Activated CD8-positive, alpha-beta T cell treated with anti-CD3 and anti-CD28 coated beads for 36 hours (primary cell): ENCODE results near the gene CAPZA1. TPM values are rescaled to one million over a fixed set of nuclear protein-coding genes. Genes with fewer than 3 reads are reported as not detected.

Experiments
- ATAC-seq: fragments of 200-7000 bp; cut with Tn5 transposase; one replicate; pipeline ENCODE4 v1.10.0; 2021; ENCODE audit warnings: mild to moderate bottlenecking, moderate library complexity
- CTCF ChIA-PET: fragments of 350-600 bp; sonication (Branson Sonifier 250); formaldehyde crosslinking; loops from one replicate; lab custom pipeline; 2021; ENCODE audit warnings: antibody characterized with exemption; lab: Charles Lee
- POLR2A ChIA-PET: fragments of 350-600 bp; sonication (Branson Sonifier 250); formaldehyde crosslinking; loops from one replicate; lab custom pipeline; 2021; ENCODE audit warnings: antibody characterized with exemption; lab: Charles Lee
- DNase-seq: peaks from one replicate; pipeline ENCODE4 v3.0.0-alpha.2; 2020
- H3K27ac Mint-ChIP-seq: one replicate; pipeline ENCODE4 v1.8.0; 2021; ENCODE audit warnings: mild to moderate bottlenecking, mixed read lengths
- H3K27me3 Mint-ChIP-seq: one replicate; pipeline ENCODE4 v1.8.0; 2021; ENCODE audit warnings: mixed read lengths
- H3K36me3 Mint-ChIP-seq: one replicate; pipeline ENCODE4 v1.8.0; 2021; ENCODE audit warnings: low read depth, mixed read lengths
- H3K4me1 Mint-ChIP-seq: one replicate; pipeline ENCODE4 v1.8.0; 2021; ENCODE audit warnings: low read depth, mixed read lengths
- H3K4me3 Mint-ChIP-seq: one replicate; pipeline ENCODE4 v1.8.0; 2021; ENCODE audit warnings: mild to moderate bottlenecking, moderate library complexity, mixed read lengths
- H3K9me3 Mint-ChIP-seq: one replicate; pipeline ENCODE4 v1.8.0; 2021; ENCODE audit warnings: mixed read lengths
- CTCF ChIP-seq: fragments of 200-600 bp; IDR thresholded peaks from one replicate; pipeline ENCODE4 v1.8.0; 2022; ENCODE audit warnings: antibody characterized with exemption, mild to moderate bottlenecking
- intact Hi-C: fragments of 100-400 bp; cut with micrococcal nuclease; formaldehyde crosslinking; loops from one replicate; pipeline ENCODE4 v1.10.0; 2022
- total RNA-seq, 2 experiments: library from RNA; stranded (reverse); gene quantifications; one replicate each; pipeline ENCODE4 v1.2.3, GENCODE V29; 2021

The CAPZA1 gene
- total RNA-seq, 2 experiments from 2014 or later: 220 to 230 TPM

- peaks cover 50% of the 10 kb centered on the region for H3K36me3 Mint-ChIP-seq
- no peak for ATAC-seq
- ChIA-PET POLR2A (interaction anchor here (1.5 to 4.9 kb wide), 2 partner anchors 15 to 25 kb away, joined by 4 to 29 read pairs; partner anchors contain the start of genes CAPZA1 and ST7L), CTCF (no interaction called here)
- no peaks in the 10 kb centered on the region for H3K27me3 Mint-ChIP-seq
- intact Hi-C loops: no loop called here
- H3K9me3 Mint-ChIP-seq: no peaks in the 10 kb centered on the region
- H3K4me3 Mint-ChIP-seq: no peak overlapping the region
- peaks cover 69% of the 10 kb centered on the region for H3K4me1 Mint-ChIP-seq
- TF ChIP-seq CTCF: no peak
- DNase-seq: no peak
- no peak overlapping the region for H3K27ac Mint-ChIP-seq
Measured at GRCh38 chr1:112634367-112634766, 14.7 kb downstream of the CAPZA1 start.

- H3K27ac Mint-ChIP-seq: peak overlapping the region; percentile 52
- ATAC-seq: no peak
- H3K27me3 Mint-ChIP-seq: no peaks in the 10 kb centered on the region
Measured at GRCh38 chr1:112636056-112636455, 16.4 kb downstream of the CAPZA1 start.

GRCh38 chr1:112636597-112637253 lies 17.1 kb downstream of the CAPZA1 start:
- Mint-ChIP-seq H3K9me3 (no peaks in the 10 kb centered on the region), H3K4me1 (peaks cover 54% of the 10 kb centered on the region), H3K27me3 (no peaks in the 10 kb centered on the region), H3K4me3 (no peak overlapping the region), H3K36me3 (peaks cover 35% of the 10 kb centered on the region), H3K27ac (peak overlapping the region; percentile 73)
- no peak for TF ChIP-seq CTCF
- DNase-seq (no peak), ATAC-seq (peak; percentile 54)
- CTCF ChIA-PET: interaction anchor here (1.0 to 2.1 kb wide), 6 partner anchors 33 to 135 kb away, joined by 3 to 7 read pairs (median 4); partner anchors contain the start of gene MOV10
- POLR2A ChIA-PET: interaction anchor here (0.7 to 4.9 kb wide), 9 partner anchors 9 to 68 kb away, joined by 3 to 29 read pairs (median 4); partner anchors contain the start of genes CAPZA1 and ST7L
- intact Hi-C loops: no loop called here

More at GRCh38 chr1:112636056-112636455, 16.4 kb downstream of the CAPZA1 start:
- no peak for DNase-seq
- ChIA-PET POLR2A (interaction anchor here (0.6 to 4.9 kb wide), 10 partner anchors 8 to 68 kb away, joined by 3 to 29 read pairs (median 4); partner anchors contain the start of genes CAPZA1 and ST7L), CTCF (interaction anchor here (0.6 to 2.1 kb wide), 7 partner anchors 17 to 709 kb away, joined by 3 to 7 read pairs (median 4); partner anchors contain the start of genes MOV10 and ST7L)
- no peak for TF ChIP-seq CTCF
- Mint-ChIP-seq H3K9me3 (no peaks in the 10 kb centered on the region), H3K36me3 (peaks cover 41% of the 10 kb centered on the region), H3K4me1 (peaks cover 59% of the 10 kb centered on the region), H3K4me3 (peak overlapping the region; percentile 26)
- intact Hi-C loops: no loop called here

GRCh38 chr1:112637254-112638109 lies 17.9 kb downstream of the CAPZA1 start:
- DNase-seq: no peak
- ATAC-seq: no peak
- Mint-ChIP-seq H3K4me3 (no peak overlapping the region), H3K27me3 (no peaks in the 10 kb centered on the region), H3K4me1 (peaks cover 53% of the 10 kb centered on the region), H3K36me3 (peaks cover 34% of the 10 kb centered on the region), H3K27ac (peak overlapping the region; percentile 73), H3K9me3 (no peaks in the 10 kb centered on the region)
- ChIA-PET CTCF (interaction anchor here (0.7 to 2.1 kb wide), 5 partner anchors 32 to 135 kb away, joined by 3 to 7 read pairs (median 3); a partner anchor contains a TSS), POLR2A (interaction anchor here (0.6 to 4.9 kb wide), 7 partner anchors 10 to 67 kb away, joined by 3 to 29 read pairs (median 4); partner anchors contain the start of genes CAPZA1 and ST7L)
- no peak for TF ChIP-seq CTCF
- intact Hi-C loops: no loop called here
